Vagina (tissue), 2 donors: ENCODE results near the gene SHC3.

ENCODE experiments used
- POLR2A ChIP-seq, 2 donors: fragments of 450-650 bp; IDR thresholded peaks; one replicate each; pipeline ENCODE4 v1.6.1; 2017; ENCODE audit warnings: antibody characterized with exemption in 2 of 2, mild to moderate bottlenecking in 2 of 2, moderate library complexity in 2 of 2
- TF ChIP-seq, protein P1 (sequence below), 3 experiments: fragments of 450-650 bp in 2 of 3; fragments of 200-600 bp in 1 of 3; sonication (generic) in 1 of 3; IDR thresholded peaks; one replicate each; pipeline ENCODE4 v1.5.1; 2017 to 2019; ENCODE audit warnings: antibody characterized with exemption in 3 of 3, mild to moderate bottlenecking in 2 of 3, moderate library complexity in 2 of 3

DNA sequence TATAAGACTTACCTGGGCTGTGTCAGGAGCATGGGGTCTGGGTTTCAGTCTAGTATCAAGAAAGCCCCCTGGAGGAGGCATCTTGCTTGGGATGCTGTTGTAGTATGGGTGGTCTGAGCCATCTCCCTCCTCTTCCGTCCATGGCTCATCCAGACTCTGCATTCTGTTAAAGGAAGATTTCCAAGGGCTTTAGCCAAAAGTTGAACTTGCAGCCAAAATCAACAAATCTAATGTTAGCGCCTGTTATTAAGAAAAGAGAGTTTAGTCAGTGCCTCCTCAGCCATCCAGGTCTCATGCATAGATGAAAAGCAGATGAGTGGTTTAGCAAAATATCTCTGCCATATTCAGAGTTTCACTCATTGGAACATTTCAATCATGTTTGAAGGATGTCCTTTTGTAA is 131.8 kb downstream of the SHC3 start:
- TF ChIP-seq POLR2A (IDR thresholded peaks at IDR 0.05): no peak
- TF ChIP-seq, protein P1, sequence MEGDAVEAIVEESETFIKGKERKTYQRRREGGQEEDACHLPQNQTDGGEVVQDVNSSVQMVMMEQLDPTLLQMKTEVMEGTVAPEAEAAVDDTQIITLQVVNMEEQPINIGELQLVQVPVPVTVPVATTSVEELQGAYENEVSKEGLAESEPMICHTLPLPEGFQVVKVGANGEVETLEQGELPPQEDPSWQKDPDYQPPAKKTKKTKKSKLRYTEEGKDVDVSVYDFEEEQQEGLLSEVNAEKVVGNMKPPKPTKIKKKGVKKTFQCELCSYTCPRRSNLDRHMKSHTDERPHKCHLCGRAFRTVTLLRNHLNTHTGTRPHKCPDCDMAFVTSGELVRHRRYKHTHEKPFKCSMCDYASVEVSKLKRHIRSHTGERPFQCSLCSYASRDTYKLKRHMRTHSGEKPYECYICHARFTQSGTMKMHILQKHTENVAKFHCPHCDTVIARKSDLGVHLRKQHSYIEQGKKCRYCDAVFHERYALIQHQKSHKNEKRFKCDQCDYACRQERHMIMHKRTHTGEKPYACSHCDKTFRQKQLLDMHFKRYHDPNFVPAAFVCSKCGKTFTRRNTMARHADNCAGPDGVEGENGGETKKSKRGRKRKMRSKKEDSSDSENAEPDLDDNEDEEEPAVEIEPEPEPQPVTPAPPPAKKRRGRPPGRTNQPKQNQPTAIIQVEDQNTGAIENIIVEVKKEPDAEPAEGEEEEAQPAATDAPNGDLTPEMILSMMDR (IDR thresholded peaks at IDR 0.05): no peak
